ENCODE data around the gene UBE2E2.

DNA sequence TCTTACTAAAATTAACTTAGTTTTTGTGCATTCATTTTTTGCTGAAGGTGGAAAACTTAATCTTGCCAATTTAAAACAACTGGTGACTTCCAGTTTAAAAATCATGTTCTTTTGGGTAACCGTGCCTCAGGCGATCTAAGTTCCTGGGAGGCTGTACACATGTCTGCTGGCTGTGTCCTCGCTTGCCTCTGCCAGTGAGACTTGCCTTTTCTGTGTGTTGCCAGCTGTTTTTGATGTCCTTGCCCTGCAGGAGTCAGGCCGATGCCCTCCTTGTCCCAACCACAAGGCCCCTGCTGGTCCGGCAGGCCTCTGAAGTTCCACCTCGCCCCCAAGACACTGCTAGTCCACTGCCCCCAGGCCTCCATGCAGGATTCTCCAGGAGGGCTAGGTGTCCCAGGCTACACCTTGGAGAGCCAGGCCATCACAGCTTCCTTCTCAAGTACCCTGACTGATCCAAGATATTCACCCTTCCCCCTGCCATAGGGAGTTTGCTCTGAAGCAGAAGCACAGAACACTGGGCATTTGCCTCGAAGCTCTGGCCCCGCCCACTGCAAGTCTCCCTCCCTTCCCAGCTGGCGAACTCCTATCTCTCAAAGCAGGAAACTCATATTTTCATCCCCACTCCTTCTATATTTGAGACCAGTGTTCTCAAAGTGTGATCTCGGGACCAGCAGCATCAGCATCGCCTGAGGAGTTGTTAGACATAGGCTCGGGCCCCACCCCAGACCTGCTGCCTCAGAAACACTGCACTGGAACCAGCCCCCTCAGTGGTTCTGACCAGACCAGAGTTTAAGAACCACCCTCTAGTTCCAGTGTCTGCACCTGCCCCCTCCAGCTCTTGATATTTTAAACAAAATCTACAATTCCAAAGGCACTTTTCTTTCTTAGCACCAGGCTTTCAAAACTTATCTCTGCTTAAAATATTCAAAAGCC is 416.8 kb downstream of the UBE2E2 start:
- TF ChIP-seq CTCF (IDR thresholded peaks at IDR 0.05) = no peak
- no peak for TF ChIP-seq POLR2A (IDR thresholded peaks at IDR 0.05)

Measured in esophagus squamous epithelium (tissue), 4 donors.